ENCODE measurements around the gene HMGCR. TPM values are rescaled to one million over a fixed set of nuclear protein-coding genes. Genes with fewer than 3 reads are reported as not detected.

The HMGCR gene
- polyA plus RNA-seq, 1 donor = 60.2 TPM

Other genes with a start within 250 kb of the HMGCR start
- gene ANKRD31, start 100.3 kb upstream of the HMGCR start, polyA plus RNA-seq = 0.21 TPM
- 50.3 TPM for gene CERT1, start 174.4 kb downstream of the HMGCR start, polyA plus RNA-seq
- 18.9 TPM for gene POLK, start 174.7 kb downstream of the HMGCR start, polyA plus RNA-seq